Measurements from ENCODE around the gene ALDH1A1.

The ALDH1A1 gene

GRCh38 chr9:72913382-72914009 is 39.4 kb downstream of the ALDH1A1 start:
- DNase-seq (ENCODE audit: low read depth), result no peak
- no peak overlapping the region for H3K4me3 ChIP-seq (ENCODE audit: low read depth, low read length)
- TF ChIP-seq CTCF (conservative IDR thresholded peaks at IDR 0.05; ENCODE audit: low read depth, low read length), result no peak

- DNase-seq (ENCODE audit: low read depth), result no peak
- no peak for TF ChIP-seq CTCF (conservative IDR thresholded peaks at IDR 0.05; ENCODE audit: low read depth, low read length)
- H3K4me3 ChIP-seq (ENCODE audit: low read depth, low read length), result no peak overlapping the region
These were observed 40.1 kb downstream of the ALDH1A1 start for GRCh38 chr9:72912476-72913381.

- TF ChIP-seq CTCF (conservative IDR thresholded peaks at IDR 0.05; ENCODE audit: low read depth, low read length), result no peak
- no peak for DNase-seq (ENCODE audit: low read depth)
- no peak overlapping the region for H3K4me3 ChIP-seq (ENCODE audit: low read depth, low read length)
These were observed 41.0 kb downstream of the ALDH1A1 start for GRCh38 chr9:72911816-72912215.

GRCh38 chr9:72911247-72911775 is 41.5 kb downstream of the ALDH1A1 start:
- H3K4me3 ChIP-seq (ENCODE audit: low read depth, low read length), result no peak overlapping the region
- no peak for DNase-seq (ENCODE audit: low read depth)
- no peak for TF ChIP-seq CTCF (conservative IDR thresholded peaks at IDR 0.05; ENCODE audit: low read depth, low read length)

- no peak for DNase-seq (ENCODE audit: low read depth)
- H3K4me3 ChIP-seq (ENCODE audit: low read depth, low read length), result no peak overlapping the region
- no peak for TF ChIP-seq CTCF (conservative IDR thresholded peaks at IDR 0.05; ENCODE audit: low read depth, low read length)
These were observed 43.4 kb downstream of the ALDH1A1 start for GRCh38 chr9:72909428-72909827.

GRCh38 chr9:72907421-72907820 is 45.4 kb downstream of the ALDH1A1 start:
- DNase-seq (ENCODE audit: low read depth), result no peak
- no peak overlapping the region for H3K4me3 ChIP-seq (ENCODE audit: low read depth, low read length)
- no peak for TF ChIP-seq CTCF (conservative IDR thresholded peaks at IDR 0.05; ENCODE audit: low read depth, low read length)
